ENCODE results near the gene LPP. TPM values are rescaled to one million over a fixed set of nuclear protein-coding genes. Genes with fewer than 3 reads are reported as not detected.

Gene LPP
- total and polyA plus RNA-seq, 2 of the 13 experiments (the other 11 are each of a cell fraction or from before 2014, with no cell fraction given) = 19.2 to 29.9 TPM

DNA sequence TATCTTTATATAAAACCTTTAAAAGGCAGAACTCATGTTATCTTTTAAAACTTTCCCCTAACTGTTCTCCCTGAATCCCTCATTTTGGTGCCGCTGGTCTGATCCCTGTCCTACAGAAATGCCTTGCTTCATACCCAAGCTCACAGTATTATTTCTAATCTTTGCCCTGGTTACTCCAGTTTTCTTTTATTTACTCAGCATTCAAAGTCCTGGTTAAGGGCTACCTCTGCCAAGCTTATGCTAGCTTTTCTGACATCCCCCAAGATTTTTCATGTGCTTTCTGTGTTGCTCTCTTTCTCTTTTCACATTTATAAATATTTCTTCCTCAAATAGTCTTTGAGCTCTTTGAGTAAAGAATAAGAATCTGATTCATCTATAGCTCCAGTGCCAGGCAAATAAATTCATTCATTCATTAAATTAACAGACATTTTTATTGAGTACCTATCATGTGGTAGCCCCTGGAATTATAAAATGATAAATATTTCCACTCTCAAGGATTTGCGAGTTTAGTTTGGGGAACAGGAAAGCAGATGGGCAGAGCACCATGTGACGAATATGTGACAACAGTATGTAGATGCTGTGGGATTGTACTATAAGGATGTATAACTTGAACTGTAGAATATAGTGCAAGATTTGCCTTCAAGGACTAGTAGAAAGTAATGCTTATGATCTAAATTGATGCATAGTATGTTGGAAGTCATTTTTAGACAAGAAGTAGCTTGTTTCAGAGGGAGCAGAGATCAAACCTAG is 247.5 kb downstream of the LPP start:
- POLR2A ChIA-PET = interaction anchor here (0.5 to 1.2 kb wide), 3 partner anchors 12 to 656 kb away, joined by 3 read pairs; partner anchors contain the start of gene BCL6
- no peak overlapping the region for H3K27ac ChIP-seq (ENCODE audit: extremely low read length, insufficient read depth, low read length)
- H3K9me3 ChIP-seq (ENCODE audit: low read length) = no peaks in the 10 kb centered on the region
- FAIRE-seq (no peak), ATAC-seq (peak; percentile 93), DNase-seq (ENCODE audit: low spot score) (peak; percentile 53)
- no peaks in the 10 kb centered on the region for H3K27me3 ChIP-seq (ENCODE audit: control insufficient read depth in 1 of 2, insufficient read depth in 2 of 2, low read length in 2 of 2)
- CTCF ChIA-PET (ENCODE audit: low intra/inter-chr PET ratio, low total read pairs) = no interaction called here
- 37% methylated on average over 3 of the region's 3 CpGs for WGBS (ENCODE audit: low lambda C conversion rate)
- H3K4me2 ChIP-seq (ENCODE audit: low read depth, low read length) = peak overlapping the region; percentile 13; the same call in 1 of the 2 replicates
- H3K9ac ChIP-seq (ENCODE audit: insufficient read depth, low read depth, low read length) = no peak overlapping the region
- H3K36me3 ChIP-seq (replicated peaks in 1 of 2; ENCODE audit: control insufficient read depth in 1 of 2, insufficient read depth in 2 of 2, low read length in 2 of 2) = peaks cover 2 to 6% of the 10 kb centered on the region in 2 experiments; a peak in 4 of 5 replicates
- H2AFZ ChIP-seq (ENCODE audit: low read length) = no peak overlapping the region
- H4K20me1 ChIP-seq (ENCODE audit: insufficient read depth, low read length) = no peaks in the 10 kb centered on the region
- TF ChIP-seq, protein P1, sequence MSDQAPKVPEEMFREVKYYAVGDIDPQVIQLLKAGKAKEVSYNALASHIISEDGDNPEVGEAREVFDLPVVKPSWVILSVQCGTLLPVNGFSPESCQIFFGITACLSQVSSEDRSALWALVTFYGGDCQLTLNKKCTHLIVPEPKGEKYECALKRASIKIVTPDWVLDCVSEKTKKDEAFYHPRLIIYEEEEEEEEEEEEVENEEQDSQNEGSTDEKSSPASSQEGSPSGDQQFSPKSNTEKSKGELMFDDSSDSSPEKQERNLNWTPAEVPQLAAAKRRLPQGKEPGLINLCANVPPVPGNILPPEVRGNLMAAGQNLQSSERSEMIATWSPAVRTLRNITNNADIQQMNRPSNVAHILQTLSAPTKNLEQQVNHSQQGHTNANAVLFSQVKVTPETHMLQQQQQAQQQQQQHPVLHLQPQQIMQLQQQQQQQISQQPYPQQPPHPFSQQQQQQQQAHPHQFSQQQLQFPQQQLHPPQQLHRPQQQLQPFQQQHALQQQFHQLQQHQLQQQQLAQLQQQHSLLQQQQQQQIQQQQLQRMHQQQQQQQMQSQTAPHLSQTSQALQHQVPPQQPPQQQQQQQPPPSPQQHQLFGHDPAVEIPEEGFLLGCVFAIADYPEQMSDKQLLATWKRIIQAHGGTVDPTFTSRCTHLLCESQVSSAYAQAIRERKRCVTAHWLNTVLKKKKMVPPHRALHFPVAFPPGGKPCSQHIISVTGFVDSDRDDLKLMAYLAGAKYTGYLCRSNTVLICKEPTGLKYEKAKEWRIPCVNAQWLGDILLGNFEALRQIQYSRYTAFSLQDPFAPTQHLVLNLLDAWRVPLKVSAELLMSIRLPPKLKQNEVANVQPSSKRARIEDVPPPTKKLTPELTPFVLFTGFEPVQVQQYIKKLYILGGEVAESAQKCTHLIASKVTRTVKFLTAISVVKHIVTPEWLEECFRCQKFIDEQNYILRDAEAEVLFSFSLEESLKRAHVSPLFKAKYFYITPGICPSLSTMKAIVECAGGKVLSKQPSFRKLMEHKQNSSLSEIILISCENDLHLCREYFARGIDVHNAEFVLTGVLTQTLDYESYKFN (CRISPR knock-in tag; conservative IDR thresholded peaks at IDR 0.05) = 0 out of 2 replicates have a peak, but pooled peaks have one; percentile 27
- 0 out of 4 replicates have a peak, but pooled peaks of 1 of the 2 experiments have one; percentile 9 for TF ChIP-seq EP300 (IDR thresholded peaks at IDR 0.05; ENCODE audit: low read depth in 2 of 2, low read length in 2 of 2)
- TF ChIP-seq EP300 (CRISPR knock-in tag; IDR thresholded peaks at IDR 0.05; ENCODE audit: borderline replicate concordance) = no peak
- TF ChIP-seq, protein P2, sequence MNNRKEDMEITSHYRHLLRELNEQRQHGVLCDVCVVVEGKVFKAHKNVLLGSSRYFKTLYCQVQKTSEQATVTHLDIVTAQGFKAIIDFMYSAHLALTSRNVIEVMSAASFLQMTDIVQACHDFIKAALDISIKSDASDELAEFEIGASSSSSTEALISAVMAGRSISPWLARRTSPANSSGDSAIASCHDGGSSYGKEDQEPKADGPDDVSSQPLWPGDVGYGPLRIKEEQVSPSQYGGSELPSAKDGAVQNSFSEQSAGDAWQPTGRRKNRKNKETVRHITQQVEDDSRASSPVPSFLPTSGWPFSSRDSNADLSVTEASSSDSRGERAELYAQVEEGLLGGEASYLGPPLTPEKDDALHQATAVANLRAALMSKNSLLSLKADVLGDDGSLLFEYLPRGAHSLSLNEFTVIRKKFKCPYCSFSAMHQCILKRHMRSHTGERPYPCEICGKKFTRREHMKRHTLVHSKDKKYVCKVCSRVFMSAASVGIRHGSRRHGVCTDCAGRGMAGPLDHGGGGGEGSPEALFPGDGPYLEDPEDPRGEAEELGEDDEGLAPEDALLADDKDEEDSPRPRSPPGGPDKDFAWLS (CRISPR knock-in tag; IDR thresholded peaks at IDR 0.05; ENCODE audit: borderline replicate concordance) = no peak
- TF ChIP-seq FOXA3 (CRISPR knock-in tag; IDR thresholded peaks at IDR 0.05) = 0 out of 2 replicates have a peak, but pooled peaks have one; percentile 12
- TF ChIP-seq PPARG (CRISPR knock-in tag; conservative IDR thresholded peaks at IDR 0.05) = peak; percentile 71
- TF ChIP-seq GATAD2A (CRISPR knock-in tag; IDR thresholded peaks at IDR 0.05) = peak; percentile 53
- peak; percentile 44 for TF ChIP-seq HNF4A (CRISPR knock-in tag; IDR thresholded peaks at IDR 0.05)
- 0 out of 2 replicates have a peak, but pooled peaks have one; percentile 30 for TF ChIP-seq CHD4 (IDR thresholded peaks at IDR 0.05; ENCODE audit: borderline replicate concordance, low read length)
- peak; percentile 15; the same call in 1 of the 2 replicates for TF ChIP-seq CEBPB (IDR thresholded peaks at IDR 0.05; ENCODE audit: borderline replicate concordance, low read depth, low read length)
- peak; percentile 29; the same call in 1 of the 2 replicates for TF ChIP-seq RXRB (CRISPR knock-in tag; IDR thresholded peaks at IDR 0.05; ENCODE audit: borderline replicate concordance)
- no peak for TF ChIP-seq ASH2L (IDR thresholded peaks at IDR 0.05; ENCODE audit: insufficient read length, low read depth, low read length)
- peaks cover 9% of the 10 kb centered on the region for H3K79me2 ChIP-seq (ENCODE audit: insufficient read depth, low read length)
- intact Hi-C loops (cut with micrococcal nuclease; ENCODE audit: unreplicated experiment) (no loop called here), in situ Hi-C loops (cut with HindIII; ENCODE audit: extremely low pct_ligation_motif_present, low pct_unique_long_range_greater_than_20kb) (loop anchor here (25.0 kb wide), 1 partner anchor 664 kb away; the partner anchor contains the start of gene BCL6)
- BruUV-seq (replicated peaks) = no TSS peak
- H3K4me3 ChIP-seq (replicated peaks in 1 of 3; ENCODE audit: insufficient read depth in 1 of 3, low read depth in 2 of 3, low read length in 3 of 3) = no peak overlapping the region
- H3K4me1 ChIP-seq (ENCODE audit: insufficient read depth, low read length) = peaks cover 38% of the 10 kb centered on the region
